Measurements from ENCODE around the gene PITPNB.

Gene PITPNB

GRCh38 chr22:27825174-27825573 lies 93.9 kb downstream of the PITPNB start:
- DNase-seq = peak; percentile 14

- no peak for DNase-seq
Observed at GRCh38 chr22:27823221-27823620, 95.8 kb downstream of the PITPNB start.

- DNase-seq = no peak
Observed at GRCh38 chr22:27820896-27821866, 97.9 kb downstream of the PITPNB start.

- no peak for DNase-seq
Observed at GRCh38 chr22:27816552-27816951, 102.5 kb downstream of the PITPNB start.

GRCh38 chr22:27815826-27816530 lies 103.1 kb downstream of the PITPNB start:
- DNase-seq = no peak

- DNase-seq = no peak
Observed at GRCh38 chr22:27814993-27815392, 104.1 kb downstream of the PITPNB start.

GRCh38 chr22:27811778-27812177 lies 107.3 kb downstream of the PITPNB start:
- no peak for DNase-seq

GRCh38 chr22:27810609-27811151 lies 108.4 kb downstream of the PITPNB start:
- no peak for DNase-seq

- DNase-seq = no peak
Observed at GRCh38 chr22:27809700-27810608, 109.1 kb downstream of the PITPNB start.

- no peak for DNase-seq
Observed at GRCh38 chr22:27809226-27809603, 109.8 kb downstream of the PITPNB start.

GRCh38 chr22:27808451-27809225 lies 110.4 kb downstream of the PITPNB start:
- no peak for DNase-seq

GRCh38 chr22:27805841-27806240 lies 113.2 kb downstream of the PITPNB start:
- DNase-seq = no peak

GRCh38 chr22:27804470-27805297 lies 114.4 kb downstream of the PITPNB start:
- peak; percentile 45 for DNase-seq

GRCh38 chr22:27803841-27804415 lies 115.1 kb downstream of the PITPNB start:
- no peak for DNase-seq

GRCh38 chr22:27802346-27803073 lies 116.5 kb downstream of the PITPNB start:
- DNase-seq = no peak

Data from stimulated activated CD4-positive, alpha-beta T cell treated with anti-CD3 and anti-CD28 coated beads, Interleukin-1b, Interleukin-23, amount 100 ng/mL, for 48 hours (primary cell).